Lung (tissue), 12 donors: Measurements from ENCODE around the gene CRLF1. TPM values are rescaled to one million over a fixed set of nuclear protein-coding genes. Genes with fewer than 3 reads are reported as not detected.

ENCODE experiments used
- ATAC-seq: fragments of 200-7000 bp; cut with Tn5 transposase; one replicate; pipeline ENCODE4 v1.9.1; 2020; ENCODE audit warnings: moderate number of reproducible peaks; ENCODE audit not compliant: insufficient read depth, low FRiP score
- DNase-seq, 3 donors: peaks; one replicate each; pipeline ENCODE4 v3.0.0-alpha.2; 2013 to 2017
- H3K27ac ChIP-seq, 2 donors: one replicate each; pipeline ENCODE4 v1.5.1; 2013; ENCODE audit warnings: mild to moderate bottlenecking in 2 of 2, moderate library complexity in 2 of 2, control low read depth in 1 of 2, inconsistent platforms in 1 of 2, low read depth in 1 of 2, low read length in 1 of 2
- H3K27me3 ChIP-seq, 3 donors: one replicate each; pipeline ENCODE4 v1.5.1; 2013; ENCODE audit warnings: low read length in 2 of 3; ENCODE audit not compliant: control insufficient read depth in 3 of 3, insufficient read depth in 3 of 3
- H3K36me3 ChIP-seq, 4 donors: one replicate each; pipeline ENCODE4 v1.5.1; 2013; ENCODE audit warnings: low read length in 4 of 4, mild to moderate bottlenecking in 1 of 4, moderate library complexity in 1 of 4; ENCODE audit not compliant: control insufficient read depth in 4 of 4, insufficient read depth in 4 of 4
- H3K4me1 ChIP-seq, 5 donors: one replicate each; pipeline ENCODE4 v1.5.1; 2013; ENCODE audit warnings: low read length in 5 of 5, mild to moderate bottlenecking in 2 of 5, moderate library complexity in 1 of 5; ENCODE audit not compliant: control insufficient read depth in 5 of 5, insufficient read depth in 5 of 5
- H3K4me3 ChIP-seq: one replicate; pipeline ENCODE4 v1.5.1; 2013; ENCODE audit warnings: mild to moderate bottlenecking, control low read depth, moderate library complexity
- H3K9ac ChIP-seq, 2 donors: one replicate each; pipeline ENCODE4 v1.5.1; 2013; ENCODE audit warnings: low read length in 2 of 2, control low read depth in 1 of 2; ENCODE audit not compliant: insufficient read depth in 1 of 2
- H3K9me3 ChIP-seq, 4 donors: one replicate each; pipeline ENCODE4 v1.5.1; 2013; ENCODE audit warnings: low read length in 3 of 4, mild to moderate bottlenecking in 1 of 4, moderate library complexity in 1 of 4; ENCODE audit not compliant: control insufficient read depth in 4 of 4, insufficient read depth in 3 of 4
- WGBS, 2 donors: extraction: QIAGEN DNeasy Blood & Tissue Kit; methylation state at CpG; one replicate each; pipeline ENCODE4 v1.1.7; 2013; 5-methylcytosine and 5-hydroxymethylcytosine counted together
- polyA plus RNA-seq, 2 donors: library from polyadenylated mRNA; stranded (reverse); fragments of 200-250 nt; gene quantifications; one replicate each; pipeline ENCODE4 v1.2.1, GENCODE V29; 2013
- total RNA-seq, 2 donors: library from RNA; depleted of rRNA in 1 of 2; stranded (reverse); fragments of >200 nt in 1 of 2; gene quantifications; one replicate each; pipeline ENCODE4 v1.2.1, GENCODE V29; 2014 to 2021
- TF ChIP-seq, protein P1 (sequence below): IDR thresholded peaks from 2 replicates; pipeline ENCODE4 v1.5.1; 2012; ENCODE audit warnings: mild to moderate bottlenecking; ENCODE audit errors: control extremely low read depth, extremely low read depth
- donor health status: control.
- donor health status: control.
- donor health status: Bipolar disorder and iron deficiency.
- donor health status: healthy.
- donor health status: DM: yes; HTN: yes; CAD: no.

Gene CRLF1
- total and polyA plus RNA-seq, 4 donors, result 12.8 to 48.2 (median 25.1) TPM

DNA sequence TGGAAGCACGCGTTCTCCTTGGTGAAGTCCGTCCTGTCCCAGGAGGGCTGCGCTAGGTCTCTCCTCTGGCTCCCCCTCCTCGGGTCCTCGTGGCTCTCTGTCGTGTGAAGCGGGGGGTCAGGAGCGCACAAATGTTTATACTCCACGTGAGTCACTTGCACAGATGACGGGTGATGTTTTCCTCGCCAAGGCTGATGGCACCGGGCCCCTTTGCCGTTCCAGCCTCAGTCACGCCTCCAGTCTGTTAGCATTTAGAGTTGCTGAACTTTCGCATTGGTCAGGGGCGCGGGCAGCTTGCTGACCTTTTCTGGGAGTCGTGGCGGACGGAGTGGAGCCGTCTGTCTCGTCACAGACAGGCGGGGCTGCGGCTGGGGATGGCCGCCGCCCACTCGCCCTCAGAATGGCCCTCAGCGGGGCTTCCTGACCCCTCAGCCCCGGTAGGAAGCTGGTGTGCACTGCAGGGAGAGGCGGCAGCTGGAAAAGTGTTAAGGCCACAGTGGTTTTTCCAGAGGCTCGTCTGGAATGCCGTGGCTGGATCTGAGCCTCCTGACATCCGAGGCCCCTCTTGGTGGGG lies 44.0 kb upstream of the CRLF1 start:
- TF ChIP-seq, protein P1, sequence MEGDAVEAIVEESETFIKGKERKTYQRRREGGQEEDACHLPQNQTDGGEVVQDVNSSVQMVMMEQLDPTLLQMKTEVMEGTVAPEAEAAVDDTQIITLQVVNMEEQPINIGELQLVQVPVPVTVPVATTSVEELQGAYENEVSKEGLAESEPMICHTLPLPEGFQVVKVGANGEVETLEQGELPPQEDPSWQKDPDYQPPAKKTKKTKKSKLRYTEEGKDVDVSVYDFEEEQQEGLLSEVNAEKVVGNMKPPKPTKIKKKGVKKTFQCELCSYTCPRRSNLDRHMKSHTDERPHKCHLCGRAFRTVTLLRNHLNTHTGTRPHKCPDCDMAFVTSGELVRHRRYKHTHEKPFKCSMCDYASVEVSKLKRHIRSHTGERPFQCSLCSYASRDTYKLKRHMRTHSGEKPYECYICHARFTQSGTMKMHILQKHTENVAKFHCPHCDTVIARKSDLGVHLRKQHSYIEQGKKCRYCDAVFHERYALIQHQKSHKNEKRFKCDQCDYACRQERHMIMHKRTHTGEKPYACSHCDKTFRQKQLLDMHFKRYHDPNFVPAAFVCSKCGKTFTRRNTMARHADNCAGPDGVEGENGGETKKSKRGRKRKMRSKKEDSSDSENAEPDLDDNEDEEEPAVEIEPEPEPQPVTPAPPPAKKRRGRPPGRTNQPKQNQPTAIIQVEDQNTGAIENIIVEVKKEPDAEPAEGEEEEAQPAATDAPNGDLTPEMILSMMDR, result no peak

DNA sequence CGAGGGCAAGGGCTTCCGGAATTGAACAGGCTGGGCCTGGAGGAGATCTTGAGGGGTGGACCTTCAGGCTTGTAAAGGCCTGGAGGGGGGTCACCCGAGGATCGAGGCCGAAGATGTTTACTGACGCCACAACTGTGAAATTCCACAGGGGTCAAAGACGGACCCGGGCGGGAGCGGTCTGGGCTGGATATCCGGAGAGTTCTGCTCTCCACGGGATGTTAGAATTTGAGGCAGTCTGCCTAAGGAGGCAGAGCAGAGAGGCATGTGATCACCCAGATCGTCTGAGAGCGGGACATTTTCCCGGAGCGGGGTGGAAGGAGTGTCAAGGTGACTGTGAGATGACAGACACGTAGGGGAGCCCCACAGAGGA lies 43.4 kb upstream of the CRLF1 start:
- no peak overlapping the region for H3K9ac ChIP-seq
- ATAC-seq, result no peak
- no peaks in the 10 kb centered on the region for H3K27me3 ChIP-seq
- H3K36me3 ChIP-seq, result no peaks in the 10 kb centered on the region
- no peaks in the 10 kb centered on the region for H3K9me3 ChIP-seq
- H3K27ac ChIP-seq, result peak overlapping the region; percentile 61 to 83
- 20 to 33% methylated on average over 17 of the region's 17 CpGs for WGBS, 2 donors
- H3K4me1 ChIP-seq, result peaks cover 0 to 36% (median 20%) of the 10 kb centered on the region in 5 donors
- H3K4me3 ChIP-seq, result no peak overlapping the region
- DNase-seq, result peak; percentile 61 to 64 (median 63)
- TF ChIP-seq, protein P1, result no peak

More for the DNA sequence above, 44.0 kb upstream of the CRLF1 start:
- no peaks in the 10 kb centered on the region for H3K27me3 ChIP-seq
- 50 to 73% methylated on average over 34 of the region's 34 CpGs for WGBS, 2 donors
- H3K4me3 ChIP-seq, result no peak overlapping the region
- peaks cover 0 to 36% (median 18%) of the 10 kb centered on the region in 5 donors for H3K4me1 ChIP-seq
- H3K9me3 ChIP-seq, result no peaks in the 10 kb centered on the region
- ATAC-seq (peak; percentile 49), DNase-seq (peak; percentile 57 to 67 (median 66))
- no peaks in the 10 kb centered on the region for H3K36me3 ChIP-seq
- H3K9ac ChIP-seq, result no peak overlapping the region
- H3K27ac ChIP-seq, result peak overlapping the region; percentile 61 to 83

DNA sequence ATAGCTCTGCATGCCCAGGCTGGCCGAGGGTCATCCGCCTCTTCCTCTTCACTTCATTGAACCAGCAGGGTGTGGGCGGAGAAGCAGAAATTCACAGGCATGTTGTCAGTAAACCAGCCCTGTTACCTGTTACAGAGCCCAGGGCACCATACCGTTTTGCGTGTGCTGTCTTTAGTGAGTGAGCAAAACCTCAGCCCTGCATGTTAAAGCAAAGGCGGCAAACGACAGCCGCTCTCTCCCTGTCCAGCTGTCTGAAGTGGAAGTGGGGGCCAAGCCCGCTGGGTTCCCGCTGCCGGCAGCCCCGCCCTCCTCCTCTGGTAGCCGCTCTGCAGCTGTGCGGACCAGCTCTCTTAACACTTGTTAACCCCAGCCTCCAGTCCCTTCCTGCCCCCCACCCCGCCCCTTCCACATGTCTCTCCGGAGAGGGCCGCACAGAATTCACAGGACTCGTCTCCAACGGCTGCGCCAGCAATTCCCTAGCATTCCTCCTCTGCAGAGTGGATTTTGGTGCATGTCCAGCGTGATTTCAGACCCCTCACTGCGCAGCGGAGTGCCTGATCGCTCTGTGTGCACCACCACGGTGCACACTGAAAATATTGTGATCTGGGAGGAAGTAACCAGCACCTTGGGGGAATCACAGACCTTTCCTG lies 42.9 kb upstream of the CRLF1 start:
- H3K4me3 ChIP-seq, result no peak overlapping the region
- H3K27me3 ChIP-seq, result no peaks in the 10 kb centered on the region
- peaks cover 0 to 36% (median 20%) of the 10 kb centered on the region in 5 donors for H3K4me1 ChIP-seq
- H3K9me3 ChIP-seq, result no peaks in the 10 kb centered on the region
- H3K36me3 ChIP-seq, result no peaks in the 10 kb centered on the region
- no peak for ATAC-seq
- peak overlapping the region in 1 of 2 donors; percentile 20 for H3K9ac ChIP-seq
- H3K27ac ChIP-seq, result peak overlapping the region; percentile 61 to 83
- WGBS, 2 donors, result 4 to 22% methylated on average over 23 to 25 of the region's 25 CpGs
- peak; percentile 77 to 86 (median 81) for DNase-seq
- TF ChIP-seq, protein P1, result no peak
